HG03025 (cell line): ENCODE results near the gene CNOT3.
"Not testable (repeated sequence)": the region's sequence is repeated elsewhere in the genome, so short reads cannot be mapped to it uniquely, and the experiment has no call there.

Experiments
- ATAC-seq: cut with Tn5 transposase; IDR thresholded peaks from one replicate; pipeline ENCODE4 v1.9.1; 2021; ENCODE audit warnings: mild to moderate bottlenecking, moderate library complexity; ENCODE audit not compliant: unreplicated experiment, low FRiP score

Gene CNOT3

GRCh38 chr19:54164369-54165068, 27.0 kb downstream of the CNOT3 start:
- no peak for ATAC-seq

DNA sequence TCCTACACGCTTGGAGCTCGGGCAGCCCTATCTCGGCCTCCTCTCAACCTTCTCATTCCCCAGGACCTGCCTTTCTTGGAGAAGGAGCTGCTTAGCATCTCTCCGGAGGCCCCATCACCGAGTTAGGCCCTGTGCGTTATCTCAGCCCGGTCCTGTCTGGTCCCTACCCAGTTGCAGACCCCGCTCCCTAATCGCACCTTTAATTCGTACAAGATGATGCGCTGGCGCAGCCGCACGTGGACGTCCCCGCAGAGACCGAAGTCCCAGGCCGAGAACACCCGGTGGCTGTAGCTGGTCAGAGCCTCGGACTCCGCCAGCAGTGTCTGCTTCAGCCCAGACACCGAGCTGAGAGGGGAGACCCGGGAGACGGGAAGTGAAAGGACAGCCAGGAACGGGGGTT, 27.7 kb downstream of the CNOT3 start:
- ATAC-seq = no peak

- no peak for ATAC-seq
Measured at GRCh38 chr19:54168174-54168917, 30.8 kb downstream of the CNOT3 start.

DNA sequence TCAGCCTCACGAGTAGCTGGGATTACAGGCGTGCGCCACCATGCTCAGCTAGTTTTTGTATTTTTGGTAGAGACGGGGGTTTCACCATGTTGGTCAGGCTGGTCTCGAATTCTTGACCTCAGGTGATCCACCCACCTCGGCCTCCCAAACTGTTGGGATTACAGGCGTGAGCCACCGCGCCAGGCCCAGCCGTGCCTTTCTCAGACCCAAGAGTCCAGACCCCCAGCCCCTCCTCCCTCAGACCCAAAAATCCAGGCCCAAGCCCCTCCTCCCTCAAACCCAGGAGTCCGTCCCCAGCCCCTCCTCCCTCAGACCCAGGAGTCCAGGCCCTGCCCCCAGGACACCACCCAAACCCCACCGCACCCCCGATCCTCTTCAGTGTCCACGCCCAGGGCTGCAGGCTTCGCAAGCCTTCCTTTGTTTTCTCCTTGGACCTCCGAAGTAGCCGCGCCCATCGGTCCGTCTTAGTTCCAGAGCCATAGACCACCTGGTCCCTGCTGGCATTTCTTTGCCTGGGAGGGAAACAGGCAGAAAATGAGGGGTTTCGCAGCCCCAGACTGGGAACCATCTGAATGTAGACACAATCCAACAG, 31.7 kb downstream of the CNOT3 start:
- ATAC-seq = no peak

- not testable (repeated sequence) for ATAC-seq
Measured at GRCh38 chr19:54171736-54172431, 34.3 kb downstream of the CNOT3 start.

- ATAC-seq = no peak
Measured at GRCh38 chr19:54172471-54173358, 35.2 kb downstream of the CNOT3 start, which contains the start of gene TMC4. Gene TMC4, minus strand, starts transcription at chr19:54173160. Its CDS starts 43 bp downstream, at chr19:54173117.

DNA sequence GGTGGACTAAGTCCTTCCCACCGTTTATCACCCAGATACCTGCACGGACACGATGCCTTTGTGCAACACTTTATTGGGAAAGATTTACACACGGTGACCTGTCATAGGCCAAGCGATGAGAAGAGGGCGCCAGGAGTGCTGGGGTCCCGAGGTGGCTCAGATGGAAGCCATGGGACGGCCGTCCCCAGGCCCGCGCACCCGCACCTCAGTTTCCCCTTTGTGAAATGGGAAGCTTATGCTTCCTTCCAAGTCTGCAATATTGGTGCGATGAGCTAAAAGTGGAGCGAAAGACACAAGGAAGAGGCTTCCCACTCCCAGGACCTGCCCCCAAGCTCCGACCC, 35.8 kb downstream of the CNOT3 start:
- no peak for ATAC-seq

- no peak for ATAC-seq
Measured at GRCh38 chr19:54173951-54174834, 36.6 kb downstream of the CNOT3 start.

GRCh38 chr19:54178581-54179261, 41.2 kb downstream of the CNOT3 start:
- ATAC-seq = no peak

- ATAC-seq = no peak
Measured at GRCh38 chr19:54179262-54179852, 41.8 kb downstream of the CNOT3 start.

GRCh38 chr19:54179921-54180461, 42.4 kb downstream of the CNOT3 start:
- no peak for ATAC-seq

DNA sequence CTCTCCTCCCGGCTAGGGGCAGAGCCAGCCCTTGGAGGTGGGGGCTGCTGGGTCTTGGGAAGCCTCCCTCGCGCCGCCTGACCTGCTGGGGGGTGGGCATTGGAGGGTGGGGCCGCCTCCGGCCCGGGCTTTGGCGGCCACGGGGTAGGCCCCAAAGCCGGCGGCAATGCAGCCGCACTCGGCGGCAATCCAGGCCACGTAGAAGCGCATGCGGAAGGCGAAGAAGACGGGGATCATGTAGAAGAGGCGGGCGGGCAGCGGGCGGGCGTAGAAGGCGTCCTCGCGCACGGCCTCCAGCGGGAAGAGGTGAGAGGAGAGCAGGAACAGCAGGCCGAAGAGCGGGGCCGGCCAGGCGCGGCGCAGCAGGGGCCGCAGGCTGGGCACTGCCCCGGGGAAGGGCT, 43.1 kb downstream of the CNOT3 start:
- ATAC-seq = no peak

DNA sequence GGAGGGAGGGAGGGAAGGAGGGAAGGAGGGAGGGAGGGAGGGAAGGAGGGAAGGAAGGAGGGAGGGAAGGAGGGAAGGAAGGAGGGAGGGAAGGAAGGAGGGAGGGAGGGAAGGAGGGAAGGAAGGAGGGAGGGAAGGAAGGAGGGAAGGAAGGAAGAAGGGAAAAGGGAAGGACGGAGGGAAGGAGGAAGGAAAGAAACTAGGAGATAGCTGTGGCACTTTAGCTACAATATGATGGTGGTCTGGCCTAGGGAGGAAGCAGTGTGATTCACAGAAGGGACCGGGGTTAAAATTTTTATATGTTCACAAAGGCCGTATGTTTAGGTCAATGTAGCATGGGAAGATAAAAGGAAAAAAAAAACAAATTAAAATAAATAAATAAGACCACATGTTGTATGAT, 44.3 kb downstream of the CNOT3 start:
- ATAC-seq = not testable (repeated sequence)

- ATAC-seq = no peak
Measured at GRCh38 chr19:54183431-54183830, 45.9 kb downstream of the CNOT3 start.

- ATAC-seq = no peak
Measured at GRCh38 chr19:54186351-54186750, 48.8 kb downstream of the CNOT3 start.

GRCh38 chr19:54186934-54187381, 49.4 kb downstream of the CNOT3 start:
- no peak for ATAC-seq

DNA sequence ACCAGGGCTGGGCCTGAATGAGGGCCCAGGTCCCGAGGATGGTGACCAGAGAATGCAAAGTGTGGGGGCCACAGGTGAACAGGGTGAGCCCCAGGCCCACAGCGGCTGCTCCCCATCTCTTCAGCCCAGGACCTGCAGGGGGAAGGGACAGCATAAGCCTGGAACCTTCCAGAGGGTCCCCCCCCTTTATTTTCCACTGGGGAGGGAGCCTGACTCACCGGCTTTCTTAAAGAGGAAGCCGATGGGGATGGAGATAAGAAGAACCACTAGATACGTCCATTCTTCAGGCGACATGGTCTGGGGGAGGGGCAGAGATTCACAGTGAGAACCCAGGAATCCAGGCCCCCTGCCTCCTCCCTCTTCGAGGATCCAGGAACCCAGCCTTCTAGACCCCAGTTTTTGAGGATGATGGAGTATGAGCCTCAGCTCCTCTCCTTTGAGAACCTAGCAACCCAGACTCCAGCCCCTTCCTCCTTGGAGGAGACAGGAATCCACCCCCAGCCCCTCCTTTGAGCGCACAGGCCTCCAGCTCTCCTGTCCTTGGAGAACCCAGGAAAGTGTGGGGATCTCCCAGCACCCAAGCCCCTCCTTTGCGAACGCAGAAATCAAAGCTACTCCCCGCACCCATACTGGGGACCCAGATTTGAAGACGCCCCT, 50.8 kb downstream of the CNOT3 start:
- no peak for ATAC-seq
